Gastroesophageal sphincter (tissue), 4 donors: Measurements from ENCODE around the gene BRI3BP. TPM values are rescaled to one million over a fixed set of nuclear protein-coding genes. Genes with fewer than 3 reads are reported as not detected.

Experiments
- ATAC-seq: fragments of 150-250 bp; one replicate; pipeline ENCODE4 v1.9.1; 2016; ENCODE audit warnings: mild to moderate bottlenecking, moderate library complexity
- H3K27ac ChIP-seq, 4 donors: fragments of 200-600 bp; sonication (generic) in 3 of 4; 1 replicate in 3 of 4; 2 replicates in 1 of 4; pipeline ENCODE4 v1.5.1; 2016 to 2019
- H3K27me3 ChIP-seq: fragments of 200-600 bp; sonication (generic); one replicate; pipeline ENCODE4 v1.5.1; 2019
- H3K36me3 ChIP-seq, 2 donors: fragments of 200-600 bp; sonication (generic); one replicate each; pipeline ENCODE4 v1.5.1; 2019; ENCODE audit warnings: control low read depth in 1 of 2
- H3K4me1 ChIP-seq, 3 donors: fragments of 200-600 bp; sonication (generic); 1 replicate in 2 of 3; 2 replicates in 1 of 3; pipeline ENCODE4 v1.5.1; 2016 to 2019; ENCODE audit warnings: control low read depth in 2 of 3
- H3K4me3 ChIP-seq, 2 donors: fragments of 200-600 bp; sonication (generic); one replicate each; pipeline ENCODE4 v1.5.1; 2019; ENCODE audit warnings: mild to moderate bottlenecking in 1 of 2, moderate library complexity in 1 of 2
- H3K9me3 ChIP-seq, 3 donors: fragments of 200-600 bp; sonication (generic); one replicate each; pipeline ENCODE4 v1.5.1; 2017 to 2019; ENCODE audit warnings: control low read depth in 2 of 3
- EP300 ChIP-seq: sonication (generic); formaldehyde crosslinking; IDR thresholded peaks from one replicate; pipeline ENCODE4 v1.6.1; 2017; ENCODE audit warnings: antibody characterized with exemption, mild to moderate bottlenecking
- POLR2A ChIP-seq, 2 donors: fragments of 450-650 bp; IDR thresholded peaks; one replicate each; pipeline ENCODE4 v1.6.1; 2017; ENCODE audit warnings: antibody characterized with exemption in 2 of 2, mild to moderate bottlenecking in 2 of 2, moderate library complexity in 1 of 2
- POLR2AphosphoS5 ChIP-seq: sonication (generic); formaldehyde crosslinking; IDR thresholded peaks from one replicate; pipeline ENCODE4 v1.6.1; 2017; ENCODE audit warnings: antibody characterized with exemption
- WGBS, 2 donors: methylation state at CpG; one replicate each; pipeline ENCODE4 v1.1.5; 2018; ENCODE audit warnings: low coverage in 1 of 2; 5-methylcytosine and 5-hydroxymethylcytosine counted together
- total RNA-seq, 4 donors: library from RNA; depleted of rRNA; stranded (reverse); fragments of >200 nt; gene quantifications; one replicate each; pipeline ENCODE4 v1.1.0, GENCODE V29; 2016
- TF ChIP-seq, protein P1 (sequence below), 4 experiments: fragments of 200-600 bp in 2 of 4; fragments of 450-650 bp in 2 of 4; sonication (generic) in 1 of 4; IDR thresholded peaks; one replicate each; pipeline ENCODE4 v1.5.1; 2017 to 2019; ENCODE audit warnings: antibody characterized with exemption in 4 of 4, mild to moderate bottlenecking in 2 of 4, moderate library complexity in 2 of 4

The BRI3BP gene
- total RNA-seq, 4 donors from 2014 or later: 1.9 to 3.1 (median 2.5) TPM

DNA sequence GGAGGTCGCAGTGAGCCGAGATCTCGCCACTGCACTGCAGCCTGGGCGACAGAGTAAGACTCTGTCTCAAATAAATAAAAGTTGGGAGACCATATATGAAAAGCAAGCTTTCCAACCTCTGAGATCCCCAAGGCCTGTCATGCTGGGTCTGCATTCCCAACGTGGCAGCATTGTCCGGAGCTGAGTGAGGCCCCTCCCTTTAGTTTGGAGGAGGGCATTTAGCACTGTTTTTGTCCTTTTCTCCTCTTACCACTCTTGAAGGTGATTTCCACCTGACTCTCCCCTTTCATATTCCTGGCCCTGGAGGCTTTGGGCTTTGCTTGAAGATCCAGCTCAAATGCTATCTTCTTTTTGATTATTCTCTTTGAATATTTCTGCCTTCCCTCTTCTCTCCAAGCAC is 74.9 kb downstream of the BRI3BP start:
- Histone ChIP-seq H3K36me3 (peaks cover 0 to 15% of the 10 kb centered on the region in 2 donors), H3K9me3 (no peaks in the 10 kb centered on the region), H3K4me3 (no peak overlapping the region), H3K27ac (no peak overlapping the region), H3K4me1 (peaks cover 0 to 30% (median 5%) of the 10 kb centered on the region in 3 donors), H3K27me3 (no peaks in the 10 kb centered on the region)
- WGBS, 2 donors: 74 to 77% methylated on average over 6 of the region's 6 CpGs
- TF ChIP-seq EP300: no peak
- TF ChIP-seq POLR2AphosphoS5: no peak
- TF ChIP-seq POLR2A (IDR thresholded peaks at IDR 0.05): no peak
- TF ChIP-seq, protein P1, sequence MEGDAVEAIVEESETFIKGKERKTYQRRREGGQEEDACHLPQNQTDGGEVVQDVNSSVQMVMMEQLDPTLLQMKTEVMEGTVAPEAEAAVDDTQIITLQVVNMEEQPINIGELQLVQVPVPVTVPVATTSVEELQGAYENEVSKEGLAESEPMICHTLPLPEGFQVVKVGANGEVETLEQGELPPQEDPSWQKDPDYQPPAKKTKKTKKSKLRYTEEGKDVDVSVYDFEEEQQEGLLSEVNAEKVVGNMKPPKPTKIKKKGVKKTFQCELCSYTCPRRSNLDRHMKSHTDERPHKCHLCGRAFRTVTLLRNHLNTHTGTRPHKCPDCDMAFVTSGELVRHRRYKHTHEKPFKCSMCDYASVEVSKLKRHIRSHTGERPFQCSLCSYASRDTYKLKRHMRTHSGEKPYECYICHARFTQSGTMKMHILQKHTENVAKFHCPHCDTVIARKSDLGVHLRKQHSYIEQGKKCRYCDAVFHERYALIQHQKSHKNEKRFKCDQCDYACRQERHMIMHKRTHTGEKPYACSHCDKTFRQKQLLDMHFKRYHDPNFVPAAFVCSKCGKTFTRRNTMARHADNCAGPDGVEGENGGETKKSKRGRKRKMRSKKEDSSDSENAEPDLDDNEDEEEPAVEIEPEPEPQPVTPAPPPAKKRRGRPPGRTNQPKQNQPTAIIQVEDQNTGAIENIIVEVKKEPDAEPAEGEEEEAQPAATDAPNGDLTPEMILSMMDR (IDR thresholded peaks at IDR 0.05): no peak
- no peak for ATAC-seq

DNA sequence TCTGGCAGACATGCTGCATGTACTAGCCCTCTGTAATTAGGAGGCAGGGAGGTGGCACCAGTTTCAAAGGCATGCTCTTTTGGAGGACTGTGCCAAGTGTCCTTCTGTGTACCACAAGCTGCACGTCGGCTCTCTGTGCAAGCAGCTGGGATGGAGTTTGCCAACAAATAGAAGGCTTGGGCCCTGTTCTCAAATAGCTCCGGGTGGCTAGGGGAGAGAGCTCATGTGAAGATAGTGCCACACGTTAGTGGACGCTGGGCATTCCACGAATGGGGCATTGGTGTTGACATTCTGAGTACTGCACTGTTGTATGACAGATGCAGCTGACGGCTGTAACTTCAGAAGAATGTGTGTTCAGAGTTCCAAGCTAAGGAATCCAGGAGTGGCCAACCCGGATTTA is 76.2 kb downstream of the BRI3BP start:
- Histone ChIP-seq H3K27ac (no peak overlapping the region), H3K4me3 (no peak overlapping the region), H3K9me3 (no peaks in the 10 kb centered on the region), H3K4me1 (peaks cover 0 to 25% (median 5%) of the 10 kb centered on the region in 3 donors), H3K27me3 (no peaks in the 10 kb centered on the region), H3K36me3 (peaks cover 0 to 26% of the 10 kb centered on the region in 2 donors)
- ATAC-seq: no peak
- WGBS, 2 donors: 68 to 80% methylated on average over 1 to 3 of the region's 8 CpGs
- TF ChIP-seq POLR2AphosphoS5: no peak
- no peak for TF ChIP-seq EP300
- no peak for TF ChIP-seq POLR2A (IDR thresholded peaks at IDR 0.05)
- TF ChIP-seq, protein P1 (IDR thresholded peaks at IDR 0.05): no peak

GRCh38 chr12:125070112-125070511 is 76.7 kb downstream of the BRI3BP start:
- Histone ChIP-seq H3K27ac (no peak overlapping the region), H3K4me3 (no peak overlapping the region), H3K9me3 (no peaks in the 10 kb centered on the region), H3K36me3 (peaks cover 0 to 31% of the 10 kb centered on the region in 2 donors), H3K4me1 (peaks cover 0 to 20% (median 5%) of the 10 kb centered on the region in 3 donors), H3K27me3 (no peaks in the 10 kb centered on the region)
- no peak for ATAC-seq
- 80% methylated on average over 1 of the region's 6 CpGs; no CpG with 5 or more reads in 1 of the 2 donors for WGBS, 2 donors
- TF ChIP-seq POLR2A (IDR thresholded peaks at IDR 0.05) (no peak), POLR2AphosphoS5 (no peak), EP300 (no peak)
- TF ChIP-seq, protein P1 (IDR thresholded peaks at IDR 0.05): no peak

GRCh38 chr12:125070661-125071390 is 77.4 kb downstream of the BRI3BP start:
- H3K27me3 ChIP-seq: no peaks in the 10 kb centered on the region
- no peak overlapping the region for H3K27ac ChIP-seq
- 98% methylated on average over 7 of the region's 11 CpGs; no CpG with 5 or more reads in 1 of the 2 donors for WGBS, 2 donors
- H3K36me3 ChIP-seq: peaks cover 0 to 38% of the 10 kb centered on the region in 2 donors
- no peak overlapping the region for H3K4me3 ChIP-seq
- no peak for ATAC-seq
- peaks cover 0 to 16% (median 4%) of the 10 kb centered on the region in 3 donors for H3K4me1 ChIP-seq
- H3K9me3 ChIP-seq: no peaks in the 10 kb centered on the region
- TF ChIP-seq EP300 (no peak), POLR2AphosphoS5 (no peak), POLR2A (IDR thresholded peaks at IDR 0.05) (no peak)
- TF ChIP-seq, protein P1 (IDR thresholded peaks at IDR 0.05): no peak

- 82 to 88% methylated on average over 4 to 11 of the region's 12 CpGs for WGBS, 2 donors
- Histone ChIP-seq H3K27ac (no peak overlapping the region), H3K27me3 (no peaks in the 10 kb centered on the region), H3K4me1 (peaks cover 0 to 10% (median 0%) of the 10 kb centered on the region in 3 donors), H3K9me3 (no peaks in the 10 kb centered on the region), H3K4me3 (no peak overlapping the region), H3K36me3 (peaks cover 0 to 44% of the 10 kb centered on the region in 2 donors)
- TF ChIP-seq POLR2A (IDR thresholded peaks at IDR 0.05): no peak
- no peak for ATAC-seq
Observed at GRCh38 chr12:125071456-125071855, 78.0 kb downstream of the BRI3BP start.
